Osteocyte (in vitro differentiated cells): ENCODE data around the gene KIF5C. TPM values are rescaled to one million over a fixed set of nuclear protein-coding genes. Genes with fewer than 3 reads are reported as not detected.

Experiments used
- DNase-seq: peaks from one replicate; pipeline ENCODE4 v3.0.0; 2021; ENCODE audit warnings: mixed read lengths; ENCODE audit not compliant: unreplicated experiment; ENCODE audit errors: extremely low spot score
- H3K27ac Mint-ChIP-seq: one replicate; pipeline ENCODE4 v1.8.0; 2021; ENCODE audit warnings: mild to moderate bottlenecking, mixed read lengths; ENCODE audit not compliant: unreplicated experiment
- H3K27me3 Mint-ChIP-seq: one replicate; pipeline ENCODE4 v1.8.0; 2021; ENCODE audit warnings: mixed read lengths; ENCODE audit not compliant: unreplicated experiment
- H3K36me3 Mint-ChIP-seq: one replicate; pipeline ENCODE4 v1.8.0; 2021; ENCODE audit warnings: mixed read lengths; ENCODE audit not compliant: unreplicated experiment
- H3K4me1 Mint-ChIP-seq: one replicate; pipeline ENCODE4 v1.8.0; 2021; ENCODE audit warnings: mixed read lengths; ENCODE audit not compliant: unreplicated experiment
- H3K4me3 Mint-ChIP-seq: one replicate; pipeline ENCODE4 v1.8.0; 2021; ENCODE audit warnings: mild to moderate bottlenecking, moderate library complexity, mixed read lengths; ENCODE audit not compliant: unreplicated experiment
- H3K9me3 Mint-ChIP-seq: one replicate; pipeline ENCODE4 v1.8.0; 2021; ENCODE audit warnings: mixed read lengths; ENCODE audit not compliant: unreplicated experiment
- long read RNA-seq: library from polyadenylated mRNA; unstranded; transcript quantifications from one replicate; pipeline ENCODE4 v2.0.0, GENCODE V29; 2021
- total RNA-seq: library from RNA; stranded (reverse); gene quantifications from 2 replicates; pipeline ENCODE4 v1.2.1, GENCODE V29; 2021
- TF ChIP-seq, protein P1 (sequence below): fragments of 200-600 bp; sonication (generic); IDR thresholded peaks from 2 replicates; pipeline ENCODE4 v1.5.0; 2021; ENCODE audit warnings: antibody characterized with exemption, mild to moderate bottlenecking, moderate library complexity

Gene KIF5C
- total RNA-seq, result 10.2 and 10.7 TPM in 2 replicates
- long read RNA-seq, partial matches to known transcripts, result 2 of 8 reads
- long read RNA-seq, other reads (novel, unspliced or antisense), result 6 of 8 reads

DNA sequence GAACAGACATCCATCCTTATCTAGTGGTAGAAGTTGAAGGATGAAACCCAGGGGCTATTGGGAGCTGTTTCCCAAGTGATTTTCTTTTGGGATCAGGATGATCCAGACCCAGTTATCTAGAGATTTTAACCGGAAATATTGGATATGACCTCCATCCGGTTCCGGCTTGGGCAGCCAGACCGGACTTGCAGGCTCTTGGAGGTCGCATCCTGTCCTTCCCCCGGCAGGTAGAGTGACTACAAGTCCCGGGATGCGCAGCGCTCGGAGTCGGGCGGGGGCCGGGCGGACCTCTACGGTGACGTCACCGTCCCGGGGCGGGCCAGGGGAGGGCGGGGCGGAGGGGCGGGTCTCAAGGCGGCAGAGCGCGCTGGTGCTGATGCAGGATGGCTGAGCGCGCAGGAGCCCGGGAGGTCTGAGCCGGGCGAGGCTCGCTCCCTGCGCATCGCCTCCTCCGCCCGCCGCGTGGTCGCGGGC is at the start of gene KIF5C:
TSS of gene KIF5C (plus strand) at position 360 of the 474 bp plus-strand sequence. CDS start 391 bp downstream, outside the sequence.
- Mint-ChIP-seq H3K4me1 (peaks cover 13% of the 10 kb centered on the region), H3K27me3 (peaks cover 15% of the 10 kb centered on the region), H3K27ac (no peak within 1 kb of the TSS), H3K36me3 (no peaks in the 10 kb centered on the region), H3K9me3 (no peaks in the 10 kb centered on the region), H3K4me3 (peak within 1 kb of the TSS; percentile 77)
- DNase-seq, result peak; percentile 92
- TF ChIP-seq, protein P1, sequence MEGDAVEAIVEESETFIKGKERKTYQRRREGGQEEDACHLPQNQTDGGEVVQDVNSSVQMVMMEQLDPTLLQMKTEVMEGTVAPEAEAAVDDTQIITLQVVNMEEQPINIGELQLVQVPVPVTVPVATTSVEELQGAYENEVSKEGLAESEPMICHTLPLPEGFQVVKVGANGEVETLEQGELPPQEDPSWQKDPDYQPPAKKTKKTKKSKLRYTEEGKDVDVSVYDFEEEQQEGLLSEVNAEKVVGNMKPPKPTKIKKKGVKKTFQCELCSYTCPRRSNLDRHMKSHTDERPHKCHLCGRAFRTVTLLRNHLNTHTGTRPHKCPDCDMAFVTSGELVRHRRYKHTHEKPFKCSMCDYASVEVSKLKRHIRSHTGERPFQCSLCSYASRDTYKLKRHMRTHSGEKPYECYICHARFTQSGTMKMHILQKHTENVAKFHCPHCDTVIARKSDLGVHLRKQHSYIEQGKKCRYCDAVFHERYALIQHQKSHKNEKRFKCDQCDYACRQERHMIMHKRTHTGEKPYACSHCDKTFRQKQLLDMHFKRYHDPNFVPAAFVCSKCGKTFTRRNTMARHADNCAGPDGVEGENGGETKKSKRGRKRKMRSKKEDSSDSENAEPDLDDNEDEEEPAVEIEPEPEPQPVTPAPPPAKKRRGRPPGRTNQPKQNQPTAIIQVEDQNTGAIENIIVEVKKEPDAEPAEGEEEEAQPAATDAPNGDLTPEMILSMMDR, result no peak

DNA sequence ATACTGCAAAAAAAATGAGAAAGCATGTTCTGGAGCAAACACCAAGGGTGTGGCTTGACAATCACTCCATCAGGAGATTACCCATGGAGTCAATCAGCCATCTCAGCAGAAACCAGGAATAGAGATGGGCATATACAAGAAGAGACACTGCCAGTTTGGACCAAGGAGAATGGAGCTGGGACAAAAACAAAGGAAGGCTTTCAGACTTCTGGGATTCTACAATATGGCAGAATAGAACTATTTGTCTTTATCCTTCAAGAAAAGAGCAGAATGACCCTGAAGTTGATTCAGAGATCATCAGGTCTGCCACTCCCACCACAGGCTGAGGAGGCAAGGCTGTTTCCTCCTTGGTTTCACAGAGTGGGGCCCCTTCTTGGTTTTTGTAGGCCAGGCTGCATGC is 48.2 kb upstream of the KIF5C start:
- H3K4me1 Mint-ChIP-seq, result no peaks in the 10 kb centered on the region
- no peaks in the 10 kb centered on the region for H3K36me3 Mint-ChIP-seq
- no peak overlapping the region for H3K27ac Mint-ChIP-seq
- TF ChIP-seq, protein P1, result no peak
- H3K4me3 Mint-ChIP-seq, result no peak overlapping the region
- H3K9me3 Mint-ChIP-seq, result no peaks in the 10 kb centered on the region
- DNase-seq, result no peak
- peaks cover 6% of the 10 kb centered on the region for H3K27me3 Mint-ChIP-seq

DNA sequence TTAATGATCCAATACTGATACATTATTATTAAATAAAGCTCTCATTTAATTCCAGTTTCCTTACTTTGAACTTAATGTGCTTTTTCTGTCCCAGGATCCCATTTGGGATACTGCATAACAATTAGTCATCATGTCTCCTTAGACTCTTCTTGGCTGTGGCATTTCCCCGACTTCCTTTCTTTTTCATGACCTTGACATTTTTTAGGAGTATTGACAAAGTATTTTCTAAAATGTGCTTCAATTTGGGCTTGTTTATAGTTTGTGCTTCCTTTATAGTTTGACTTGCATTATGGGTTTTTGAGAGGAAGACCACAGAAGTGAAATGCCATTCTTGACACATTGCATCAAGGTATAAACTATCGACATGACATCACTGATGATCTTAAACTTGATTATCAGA is 46.1 kb upstream of the KIF5C start:
- TF ChIP-seq, protein P1, result no peak
- H3K27me3 Mint-ChIP-seq, result peaks cover 15% of the 10 kb centered on the region
- no peaks in the 10 kb centered on the region for H3K9me3 Mint-ChIP-seq
- H3K4me1 Mint-ChIP-seq, result no peaks in the 10 kb centered on the region
- no peak for DNase-seq
- H3K27ac Mint-ChIP-seq, result no peak overlapping the region
- H3K4me3 Mint-ChIP-seq, result no peak overlapping the region
- H3K36me3 Mint-ChIP-seq, result no peaks in the 10 kb centered on the region

DNA sequence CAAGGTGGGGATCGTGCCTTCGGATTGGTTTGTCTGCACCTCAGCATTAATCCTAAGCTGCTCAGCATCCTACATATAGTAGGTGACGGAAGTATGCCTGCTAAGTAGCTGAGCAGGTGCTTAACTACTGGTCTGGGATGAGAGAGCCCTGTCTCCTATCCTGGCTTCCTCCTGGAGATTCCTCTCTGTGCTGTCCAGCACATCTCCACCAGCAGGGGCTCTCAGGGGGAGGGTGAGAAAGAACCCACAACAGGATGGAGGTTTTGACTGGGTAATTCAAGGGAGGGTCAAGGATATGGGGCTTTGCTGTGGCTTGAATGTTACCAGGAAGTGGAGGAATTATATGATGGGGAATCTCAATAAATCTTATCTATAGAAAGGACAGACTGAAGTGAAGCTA is 45.4 kb upstream of the KIF5C start:
- TF ChIP-seq, protein P1, result no peak
- Mint-ChIP-seq H3K4me1 (no peaks in the 10 kb centered on the region), H3K9me3 (no peaks in the 10 kb centered on the region), H3K27ac (no peak overlapping the region), H3K36me3 (no peaks in the 10 kb centered on the region), H3K27me3 (peaks cover 13% of the 10 kb centered on the region), H3K4me3 (no peak overlapping the region)
- DNase-seq, result no peak

DNA sequence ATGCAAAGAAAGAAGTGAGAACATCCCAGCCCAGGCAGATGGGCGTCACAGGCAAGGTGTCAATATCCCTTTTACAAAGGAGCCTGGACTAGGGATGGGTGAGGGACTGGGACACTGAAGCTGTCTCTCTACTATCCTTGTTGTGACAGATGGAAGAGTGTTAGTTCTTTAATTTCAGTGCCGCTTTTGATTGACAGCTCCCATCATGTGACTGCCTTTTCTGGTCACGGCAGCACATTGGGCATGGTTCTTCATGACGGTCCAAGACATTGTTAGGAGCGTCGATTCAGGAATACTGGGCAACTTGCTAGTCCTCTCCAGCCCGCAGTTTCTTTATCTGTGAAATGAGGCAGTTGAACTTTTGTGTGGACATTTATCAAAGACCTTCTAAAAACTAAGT is 42.4 kb upstream of the KIF5C start:
- no peak overlapping the region for H3K27ac Mint-ChIP-seq
- DNase-seq, result no peak

More for the DNA sequence above, 42.4 kb upstream of the KIF5C start:
- H3K4me3 Mint-ChIP-seq, result no peak overlapping the region
- H3K9me3 Mint-ChIP-seq, result no peaks in the 10 kb centered on the region
- H3K27me3 Mint-ChIP-seq, result peaks cover 30% of the 10 kb centered on the region
- no peaks in the 10 kb centered on the region for H3K36me3 Mint-ChIP-seq
- TF ChIP-seq, protein P1, result no peak
- no peaks in the 10 kb centered on the region for H3K4me1 Mint-ChIP-seq
